Dedifferentiated amniotic fluid mesenchymal stem cell (primary cell): ENCODE measurements around the gene FAM32A.
A peak's percentile ranks its signal among the peaks of the same experiment; 100 is the strongest.

ENCODE experiments used
- DNase-seq: peaks from one replicate; pipeline ENCODE4 v3.0.0-alpha.2; 2016; ENCODE audit errors: extremely low spot score

Gene FAM32A

GRCh38 chr19:16185123-16185767 lies at the start of gene FAM32A:
FAM32A (plus strand) TSS chr19:16185410; CDS start chr19:16185443, 33 bp downstream.
- DNase-seq: peak; percentile 99

DNA sequence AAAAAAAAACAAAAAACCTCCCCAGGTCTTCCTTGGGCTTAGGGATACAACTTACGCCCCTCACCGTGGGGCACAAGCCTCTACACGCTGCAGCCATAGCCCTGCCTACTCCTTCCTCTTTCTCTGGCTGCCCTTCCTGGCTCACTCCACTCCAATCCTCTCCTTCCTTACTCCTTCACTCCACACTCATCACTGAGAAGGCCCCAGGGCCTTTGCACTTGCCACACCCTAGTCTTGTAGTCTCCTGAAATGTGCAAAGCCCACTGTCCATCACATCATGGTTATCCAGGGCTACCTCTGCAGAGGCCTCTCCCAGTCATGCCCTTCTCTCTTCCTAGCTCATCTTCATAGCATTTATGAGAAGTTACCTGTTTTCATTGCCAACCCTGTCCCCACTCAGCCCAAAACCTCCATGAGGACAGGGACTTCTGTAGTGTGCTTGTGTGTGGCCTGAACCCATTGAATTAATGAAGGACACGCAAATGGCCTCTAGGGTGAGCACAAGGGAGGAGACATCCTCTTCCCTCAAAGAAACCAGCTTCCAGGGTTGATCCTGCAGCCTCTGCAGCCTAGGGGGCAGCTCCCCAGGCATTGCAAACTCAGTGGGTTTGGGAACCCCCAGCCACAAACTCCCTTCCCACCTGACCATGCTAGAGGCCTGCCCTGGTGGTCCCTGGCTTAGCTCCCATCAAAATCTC lies 49.6 kb upstream of the FAM32A start:
- DNase-seq: no peak

- DNase-seq: no peak
These were observed 48.8 kb upstream of the FAM32A start for GRCh38 chr19:16136185-16136999.

DNA sequence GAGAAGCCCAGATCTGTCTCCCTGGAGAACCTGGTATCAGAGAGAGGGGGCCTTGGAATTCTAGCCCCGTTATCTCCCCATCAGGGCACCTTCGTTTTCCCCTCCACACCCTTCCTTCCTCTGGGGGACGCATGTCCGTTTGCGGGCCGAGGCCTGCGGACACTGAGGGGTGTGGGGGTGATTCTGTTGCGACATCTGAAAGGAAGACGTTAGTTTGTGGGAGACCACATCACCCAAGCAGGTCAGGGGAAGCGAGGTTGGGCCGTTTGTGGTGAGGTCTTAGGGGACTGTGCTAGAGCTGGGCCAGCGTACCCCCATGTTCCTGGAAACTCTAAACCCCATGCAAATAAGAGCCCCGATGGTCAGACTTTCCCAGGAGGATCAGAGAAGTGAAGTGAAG lies 45.5 kb upstream of the FAM32A start:
- DNase-seq: no peak

GRCh38 chr19:16141043-16141442 lies 44.2 kb upstream of the FAM32A start:
- DNase-seq: no peak

- no peak for DNase-seq
These were observed 43.1 kb upstream of the FAM32A start for GRCh38 chr19:16142032-16142580.

- DNase-seq: no peak
These were observed 41.6 kb upstream of the FAM32A start, which contains the start of gene HSH2D for GRCh38 chr19:16143399-16144215. HSH2D (plus strand) TSS chr19:16143685; CDS start chr19:16148751, 5,066 bp downstream.

DNA sequence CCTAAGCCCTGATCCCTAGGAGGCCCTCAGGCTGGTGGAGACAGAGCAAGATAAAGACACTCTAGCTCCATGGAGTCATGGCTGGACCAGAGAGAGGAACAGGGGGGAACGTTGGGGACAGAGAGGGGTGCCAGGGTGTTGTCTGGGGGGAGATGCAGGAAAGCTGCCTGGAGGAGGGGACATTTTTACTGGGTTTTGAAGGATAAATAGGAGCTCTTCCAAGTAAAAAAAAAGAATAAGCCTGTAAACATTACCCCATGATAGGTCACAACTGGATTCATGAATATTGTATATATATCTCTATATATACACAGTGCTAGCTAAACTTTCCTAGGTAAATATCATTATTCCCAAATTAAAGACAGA lies 41.0 kb upstream of the FAM32A start:
- DNase-seq: no peak

DNA sequence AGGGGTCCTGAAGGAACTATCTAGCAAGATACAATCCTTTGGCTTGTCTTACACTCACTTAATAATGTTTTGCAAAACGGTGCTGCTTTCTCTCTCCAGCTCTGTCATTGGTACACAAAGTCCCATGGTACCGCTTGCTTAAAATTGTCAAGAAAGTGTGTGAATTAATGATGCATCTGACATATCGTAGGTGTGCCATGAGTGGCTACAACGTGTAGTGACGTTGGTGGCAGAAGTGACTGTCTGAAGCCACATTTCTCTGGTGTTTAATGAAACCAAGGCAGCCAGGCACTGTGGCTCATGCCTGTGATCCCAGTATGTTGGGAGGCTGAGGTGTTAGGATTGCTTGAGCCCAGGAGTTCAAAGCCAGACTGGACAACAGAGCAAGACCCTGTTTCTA lies 39.1 kb upstream of the FAM32A start:
- DNase-seq: no peak

DNA sequence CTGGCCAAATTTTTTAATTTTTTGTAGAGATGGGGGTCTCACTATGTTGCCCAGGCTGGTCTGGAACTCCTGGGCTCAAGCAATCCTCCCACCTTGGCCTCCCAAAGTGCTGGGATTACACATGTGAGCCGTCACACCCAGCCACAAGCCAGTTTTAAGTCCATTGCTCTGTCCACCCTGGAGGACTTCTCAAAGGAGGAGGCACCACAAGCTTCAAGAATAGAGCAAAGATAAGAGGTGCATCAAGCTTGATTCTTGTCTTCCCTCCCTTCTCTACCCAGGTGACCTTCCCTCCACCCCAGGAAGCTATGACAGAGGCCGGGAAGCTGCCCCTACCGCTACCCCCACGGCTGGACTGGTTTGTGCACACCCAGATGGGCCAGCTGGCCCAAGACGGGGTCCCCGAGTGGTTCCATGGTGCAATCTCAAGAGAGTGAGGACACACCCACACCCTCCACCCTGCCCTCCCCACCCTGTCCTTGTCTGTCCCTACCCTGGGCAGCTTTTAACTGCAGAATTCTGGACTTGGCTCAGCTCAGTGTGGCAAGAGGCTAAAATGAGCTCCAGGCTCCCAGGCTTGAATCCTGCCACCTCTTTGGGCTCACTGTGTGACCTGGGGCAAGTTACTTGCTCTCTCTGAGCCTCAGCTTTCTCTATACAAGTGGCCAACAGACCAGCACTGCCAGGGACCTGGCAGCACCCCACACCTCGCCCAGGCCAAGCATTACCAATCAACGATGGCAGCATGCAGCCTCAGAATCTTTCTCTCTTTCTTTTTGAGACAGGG lies 36.6 kb upstream of the FAM32A start:
- no peak for DNase-seq

DNA sequence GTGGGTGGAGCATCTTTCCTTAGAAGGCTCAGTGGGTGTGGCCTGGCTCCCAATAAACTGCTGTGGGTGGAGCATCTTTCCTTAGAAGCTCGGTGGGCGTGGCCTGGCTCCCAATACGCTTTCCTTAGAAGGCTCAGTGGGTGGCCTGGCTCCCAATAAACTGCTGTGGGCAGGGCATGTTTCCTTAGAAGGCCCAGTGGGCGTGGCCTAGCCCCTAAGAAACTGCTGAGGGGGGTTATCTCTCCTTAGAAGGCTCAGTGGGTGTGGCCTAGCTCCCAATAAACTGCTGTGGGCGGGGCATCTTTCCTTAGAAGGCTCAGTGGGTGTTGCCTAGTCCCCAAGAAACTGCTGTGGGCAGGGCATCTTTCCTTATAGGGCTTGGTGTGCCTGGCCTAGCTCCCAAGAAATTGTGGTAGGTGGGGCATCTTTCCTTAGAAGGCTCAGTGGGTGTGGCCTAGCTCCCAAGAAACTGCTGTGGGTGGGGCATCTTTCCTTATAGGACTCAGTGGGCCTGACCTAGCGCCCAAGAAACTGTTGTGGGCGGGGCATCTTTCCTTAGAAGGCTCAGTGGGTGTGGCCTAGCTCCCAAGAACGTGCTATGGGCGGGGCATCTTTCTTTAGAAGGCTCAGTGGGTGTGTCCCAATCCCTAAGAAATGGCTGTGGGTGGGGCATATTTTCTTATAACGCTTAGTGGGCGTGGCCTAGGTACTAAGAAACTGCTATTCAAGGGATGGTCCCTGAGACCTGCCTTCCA lies 31.5 kb upstream of the FAM32A start:
- no peak for DNase-seq

- DNase-seq: no peak
These were observed 30.7 kb upstream of the FAM32A start for GRCh38 chr19:16154557-16154956.

- DNase-seq: no peak
These were observed 30.1 kb upstream of the FAM32A start for GRCh38 chr19:16155128-16155527.

GRCh38 chr19:16156904-16157303 lies 28.3 kb upstream of the FAM32A start:
- no peak for DNase-seq

DNA sequence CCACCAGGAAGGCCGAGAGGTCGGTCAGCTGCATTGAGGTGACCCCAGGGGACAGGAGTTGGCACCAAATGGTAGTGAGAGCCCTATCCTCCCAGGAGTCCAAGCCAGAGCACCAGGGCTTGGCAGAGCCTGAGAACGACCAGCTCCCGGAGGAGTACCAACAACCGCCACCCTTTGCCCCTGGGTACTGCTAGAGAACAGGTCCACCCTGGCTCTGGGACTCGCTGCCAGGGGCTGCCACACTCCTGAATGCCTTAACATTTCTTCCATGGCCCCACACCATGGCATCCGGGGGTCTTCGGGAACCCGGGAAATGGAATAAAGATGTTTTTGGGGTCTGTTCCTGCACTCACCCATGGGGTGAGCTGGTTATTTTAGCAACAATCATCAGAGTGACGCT lies 27.6 kb upstream of the FAM32A start:
- DNase-seq: no peak

DNA sequence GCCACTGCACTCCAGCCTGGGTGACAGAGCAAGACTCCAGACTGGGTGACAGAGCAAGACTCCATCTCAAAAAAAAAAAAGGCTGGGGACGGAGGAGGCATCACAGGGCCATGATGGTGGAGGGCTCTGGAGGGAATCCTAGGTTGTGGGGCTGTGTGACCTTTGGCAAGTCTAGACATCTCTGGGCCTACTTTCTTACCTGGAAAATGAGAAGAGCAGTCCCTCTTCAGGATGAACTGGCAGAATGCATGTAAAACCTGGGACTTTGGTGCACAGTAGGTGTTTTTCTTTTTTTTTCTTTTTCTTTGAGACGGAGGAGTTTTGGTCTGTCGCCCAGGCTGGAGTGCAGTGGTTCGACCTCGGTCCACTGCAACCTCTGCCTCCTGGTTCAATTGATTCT lies 25.6 kb upstream of the FAM32A start:
- no peak for DNase-seq

- no peak for DNase-seq
These were observed 24.7 kb upstream of the FAM32A start for GRCh38 chr19:16160445-16160942.

- peak; percentile 44 for DNase-seq
These were observed 24.2 kb upstream of the FAM32A start for GRCh38 chr19:16160943-16161560.

- peak; percentile 75 for DNase-seq
These were observed 23.4 kb upstream of the FAM32A start for GRCh38 chr19:16161840-16162239.
